GM18909 (cell line): ENCODE results near the gene C14orf93.
"Not testable (repeated sequence)": the region's sequence is repeated elsewhere in the genome, so short reads cannot be mapped to it uniquely, and the experiment has no call there.

Experiments used
- ATAC-seq: cut with Tn5 transposase; IDR thresholded peaks from one replicate; pipeline ENCODE4 v1.9.1; 2021; ENCODE audit warnings: mild to moderate bottlenecking; ENCODE audit not compliant: unreplicated experiment, poor library complexity

Gene C14orf93

DNA sequence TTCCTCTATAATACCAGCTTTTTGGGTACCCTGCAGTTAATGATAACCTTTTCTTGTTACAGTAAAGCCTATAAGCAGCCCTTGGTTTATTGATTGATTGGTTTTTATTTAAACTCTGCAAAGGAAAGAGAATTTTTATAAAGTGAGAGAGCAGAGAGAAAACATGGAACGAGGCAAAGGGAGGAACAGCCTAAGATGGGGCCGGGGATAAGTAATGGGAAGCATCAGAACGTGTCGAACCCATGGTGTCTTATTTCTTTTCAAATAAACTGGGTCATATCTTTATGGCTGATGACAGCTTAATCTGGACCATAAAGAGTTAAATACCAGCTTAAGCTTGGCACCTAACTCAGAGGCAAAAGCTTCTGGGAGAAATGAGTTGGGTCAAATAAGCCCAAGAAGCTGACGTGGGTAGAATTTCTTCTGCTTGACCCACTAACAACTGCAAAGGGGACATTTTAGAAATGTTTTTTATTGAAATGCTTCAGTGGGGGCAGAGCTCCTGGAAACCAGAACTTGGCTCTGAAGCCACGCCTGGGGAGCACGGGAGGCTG, 12.0 kb upstream of the C14orf93 start:
- no peak for ATAC-seq

DNA sequence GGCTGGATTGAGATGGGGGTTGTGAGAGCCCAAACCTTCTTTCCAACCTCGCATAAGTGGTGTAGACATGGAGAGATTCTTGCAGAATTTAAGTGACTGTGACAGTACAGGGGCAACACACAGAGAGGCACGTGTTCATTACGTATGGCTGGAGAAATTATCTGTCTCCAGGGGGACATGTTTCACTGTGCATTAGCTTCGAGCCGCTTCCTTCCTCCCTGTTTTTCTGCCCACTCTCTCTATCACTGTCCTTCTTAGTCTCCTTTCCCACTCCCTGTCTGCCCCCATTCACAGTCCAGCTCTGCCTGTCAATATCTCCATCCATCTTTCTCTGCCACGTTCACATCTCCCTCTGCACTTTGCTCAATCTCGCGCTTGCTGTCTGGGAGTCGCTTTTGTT, 11.5 kb upstream of the C14orf93 start:
- ATAC-seq, result no peak

DNA sequence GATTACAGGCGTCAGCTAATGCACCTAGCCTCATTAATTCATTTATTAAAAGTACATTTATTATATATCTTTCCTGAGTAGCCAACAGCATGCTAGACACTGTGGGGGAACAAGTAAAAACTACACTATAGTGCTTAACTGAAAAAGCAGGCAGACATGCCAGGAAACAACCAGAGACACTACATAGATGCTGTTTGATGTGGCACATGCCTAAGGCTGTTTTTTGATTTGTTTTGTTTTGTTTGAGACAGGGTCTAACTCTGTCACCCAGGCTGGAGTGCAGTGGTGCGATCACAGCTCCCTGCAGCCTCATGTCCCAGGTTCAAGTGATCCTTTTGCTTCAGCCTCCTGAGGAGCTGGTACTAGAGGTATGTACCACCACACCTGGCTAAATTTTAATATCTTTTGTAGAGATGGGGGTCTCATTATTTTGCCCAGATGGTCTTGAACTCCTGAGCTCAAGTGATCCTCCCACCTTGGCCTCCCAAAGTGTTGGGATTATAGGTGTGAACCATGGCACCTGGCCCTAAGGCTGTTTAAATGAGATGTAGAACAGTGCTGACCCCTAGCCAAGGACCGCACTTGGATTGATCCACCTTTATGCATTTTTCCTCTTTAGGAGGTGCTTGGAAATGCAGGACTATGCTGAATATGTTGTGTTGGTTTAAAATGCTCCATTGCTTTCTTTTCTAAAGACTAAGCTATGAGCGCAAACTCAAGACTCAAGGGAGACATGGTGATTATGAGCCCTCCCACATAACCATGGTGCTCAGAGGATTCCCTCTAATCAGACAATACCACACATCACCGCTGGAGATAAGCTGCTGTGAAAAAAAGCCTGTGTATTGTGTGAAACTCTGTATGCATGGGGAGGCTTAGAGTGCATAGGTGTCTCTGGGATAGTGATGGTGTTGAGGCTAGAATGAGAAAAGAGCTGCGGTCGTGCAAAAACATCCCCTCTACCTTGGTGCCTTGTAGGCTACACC, 10.5 kb upstream of the C14orf93 start:
- no peak for ATAC-seq

DNA sequence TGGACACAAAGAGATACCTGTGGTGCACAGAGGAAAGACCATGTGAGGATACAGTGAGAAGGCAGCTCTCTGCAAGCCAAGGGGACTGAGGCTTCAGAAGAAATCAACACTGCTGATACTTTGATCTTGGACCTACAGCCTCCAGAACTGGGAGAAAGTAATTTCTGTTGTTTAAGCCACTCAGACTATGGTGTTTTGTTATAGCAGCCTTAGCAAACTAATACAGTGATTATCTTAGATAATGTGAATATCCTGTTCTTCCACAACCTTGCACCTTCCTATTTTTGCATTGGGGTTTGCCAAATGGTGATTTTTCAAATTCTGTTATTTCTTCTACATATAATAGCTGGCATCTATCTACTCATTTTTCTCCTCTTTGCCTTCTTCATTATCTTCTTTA, 8.2 kb upstream of the C14orf93 start:
- ATAC-seq, result no peak

DNA sequence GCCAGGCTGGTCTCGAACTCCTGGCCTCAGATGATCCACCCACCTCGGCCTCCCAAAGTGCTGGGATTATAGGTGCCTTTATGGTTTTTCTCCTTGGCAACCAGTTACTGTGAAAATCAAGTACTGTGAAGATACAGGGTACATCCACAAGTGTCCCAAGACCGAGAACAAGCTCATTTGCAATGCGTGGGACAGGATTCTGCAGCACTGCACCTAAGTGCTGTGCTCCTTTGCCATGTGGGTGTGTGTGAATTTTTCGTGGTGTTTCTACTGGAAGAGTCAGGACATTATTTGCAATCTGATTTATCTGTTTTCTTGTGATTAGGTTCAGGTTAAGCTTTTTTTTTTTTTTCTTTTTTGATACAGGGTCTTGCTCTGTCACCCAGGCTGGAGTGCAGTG, 7.1 kb upstream of the C14orf93 start:
- ATAC-seq, result no peak

DNA sequence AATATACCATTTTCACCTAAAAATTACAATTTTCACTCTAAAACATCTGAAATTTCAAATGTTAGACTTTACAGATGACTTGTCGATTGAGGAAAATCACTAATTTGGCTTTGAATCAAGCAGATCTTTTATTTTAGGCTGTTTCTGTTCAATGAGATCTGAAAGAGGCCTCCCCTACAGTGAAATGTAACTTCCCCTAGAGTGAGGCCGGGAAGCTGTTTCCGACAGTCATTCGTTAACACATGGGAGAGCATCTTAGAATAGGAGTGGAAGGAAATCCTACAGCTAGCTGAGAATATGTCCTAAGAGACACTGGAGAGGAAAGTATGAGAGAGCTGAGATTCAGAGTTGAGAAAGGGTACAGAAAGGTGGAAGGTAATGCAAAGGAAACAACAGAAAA, 5.7 kb upstream of the C14orf93 start:
- no peak for ATAC-seq

DNA sequence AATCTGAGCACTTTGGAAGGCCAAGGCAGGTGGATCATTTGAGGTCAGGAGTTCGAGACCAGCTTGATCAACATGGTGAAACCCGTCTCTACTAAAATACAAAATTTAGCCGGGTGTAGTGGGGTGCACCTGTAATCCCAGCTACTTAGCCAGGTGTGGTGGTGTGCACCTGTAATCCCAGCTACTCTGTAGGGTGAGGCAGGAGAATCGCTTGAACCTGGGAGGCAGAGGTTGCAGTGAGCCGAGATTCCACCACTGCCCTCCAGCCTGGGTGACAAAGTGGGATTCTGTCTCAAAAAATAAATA, 3.8 kb upstream of the C14orf93 start:
- ATAC-seq, result not testable (repeated sequence)

DNA sequence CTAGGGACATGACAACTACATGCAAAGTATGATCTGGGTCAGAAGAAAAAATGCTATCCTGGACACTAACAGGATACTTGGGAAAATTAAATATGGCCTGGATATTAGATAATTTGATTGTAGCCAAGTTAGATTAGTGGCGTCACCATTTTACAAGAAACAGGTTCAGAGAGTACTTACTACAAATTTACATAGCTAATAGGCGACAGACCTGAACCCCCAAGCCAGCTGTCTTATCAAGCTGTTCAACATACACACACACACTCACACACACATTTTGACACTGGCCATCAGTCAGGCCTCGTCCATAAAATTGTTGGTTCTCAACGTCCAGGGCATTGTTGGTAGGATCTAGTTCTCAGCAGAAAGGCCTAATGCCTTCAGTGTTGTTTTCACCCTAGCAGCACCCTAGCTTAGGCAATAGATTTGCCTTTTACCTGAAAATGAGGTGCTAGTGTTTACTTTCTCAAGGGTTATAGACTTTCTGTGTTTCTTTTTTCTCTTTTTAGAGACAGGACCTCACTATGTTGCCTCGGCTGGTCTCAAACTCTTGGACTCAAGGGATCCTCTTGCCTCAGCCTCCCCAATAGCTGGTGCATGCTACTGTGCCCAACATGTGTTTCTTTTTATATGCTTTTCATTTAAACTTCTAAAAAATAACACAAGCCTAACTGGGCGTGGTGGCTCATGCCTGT, 3.3 kb upstream of the C14orf93 start:
- ATAC-seq, result no peak

DNA sequence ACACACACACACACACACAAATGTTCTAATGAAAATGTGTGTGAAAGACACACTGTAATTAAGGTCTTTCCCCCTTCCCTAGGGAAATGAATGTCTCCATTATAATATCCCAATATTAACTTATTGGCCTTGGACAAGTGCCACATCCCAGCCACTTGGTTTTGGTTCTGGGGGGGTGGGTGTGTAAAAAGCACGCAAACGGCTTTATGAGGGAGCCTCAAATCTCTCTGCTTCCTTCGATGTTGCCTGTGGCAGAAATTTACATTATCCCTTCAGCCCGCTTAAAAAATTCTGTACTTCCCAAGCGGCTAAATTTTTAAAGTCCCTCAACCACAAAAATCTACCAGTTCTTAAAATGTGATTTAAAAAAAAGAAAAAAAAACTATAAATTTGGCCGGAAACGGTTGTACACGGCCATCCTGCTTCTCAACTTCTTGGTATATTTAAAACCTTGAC, 432 bp downstream of the C14orf93 start:
- ATAC-seq, result no peak

DNA sequence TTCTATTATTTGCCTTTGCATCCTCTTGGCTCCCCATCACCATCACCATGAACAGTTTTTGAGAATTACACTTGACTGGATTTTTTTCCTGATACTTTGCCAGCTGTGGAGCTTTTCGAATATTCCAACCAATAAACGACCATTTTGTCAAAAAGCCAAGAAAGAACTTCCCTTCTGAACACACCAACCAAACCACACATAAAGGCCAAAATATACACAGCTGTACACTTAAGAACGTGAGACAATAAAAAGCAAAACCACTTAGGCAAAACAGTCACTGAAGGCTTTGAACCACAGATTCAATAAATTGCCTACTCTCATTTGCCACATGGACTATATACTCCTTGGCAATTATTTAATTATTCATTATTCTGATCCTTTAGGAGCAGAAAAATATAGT, 1.1 kb downstream of the C14orf93 start:
- ATAC-seq, result no peak

DNA sequence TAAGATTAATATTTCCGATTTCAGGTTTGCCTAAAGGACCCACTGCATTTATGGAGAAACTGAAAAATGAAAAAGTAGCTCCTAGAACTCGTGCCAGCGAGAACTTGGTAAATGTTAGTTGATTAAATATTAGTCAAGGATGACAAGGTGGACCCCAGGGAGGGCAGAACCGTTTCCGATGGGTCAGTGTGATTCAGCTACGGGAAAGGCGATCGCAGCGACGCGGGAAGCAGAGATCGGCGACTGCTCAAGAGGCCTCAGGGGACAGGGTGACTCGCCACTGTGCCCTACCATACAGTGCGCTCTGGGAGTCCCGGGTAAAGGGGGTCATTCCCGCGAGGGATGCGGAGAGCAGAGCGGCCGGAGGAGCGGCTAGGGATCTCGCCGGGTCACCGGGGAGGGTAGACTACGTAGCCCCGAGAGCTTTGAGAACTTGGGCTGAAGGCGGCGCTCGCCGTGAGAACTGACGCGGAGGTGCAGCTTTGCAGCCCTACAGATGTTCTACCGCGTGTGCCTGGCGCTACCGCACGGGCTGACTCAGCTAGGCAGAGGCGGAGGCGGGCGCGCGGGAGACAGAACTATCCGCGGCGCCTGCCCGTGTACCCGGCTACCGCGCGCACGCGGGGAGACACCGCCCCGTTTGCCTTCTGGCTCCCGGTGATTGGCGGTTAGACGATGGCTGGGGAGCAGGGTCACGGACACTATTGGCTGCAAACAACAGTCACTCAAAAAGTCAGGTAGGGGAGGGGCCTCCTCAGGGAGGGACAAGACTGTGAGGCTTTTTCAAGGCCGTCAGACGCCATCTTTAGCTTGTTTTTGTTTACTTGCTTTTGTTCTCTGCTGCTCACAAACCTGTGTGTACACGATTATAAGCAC, 3.2 kb downstream of the C14orf93 start:
- peak; percentile 96 for ATAC-seq

DNA sequence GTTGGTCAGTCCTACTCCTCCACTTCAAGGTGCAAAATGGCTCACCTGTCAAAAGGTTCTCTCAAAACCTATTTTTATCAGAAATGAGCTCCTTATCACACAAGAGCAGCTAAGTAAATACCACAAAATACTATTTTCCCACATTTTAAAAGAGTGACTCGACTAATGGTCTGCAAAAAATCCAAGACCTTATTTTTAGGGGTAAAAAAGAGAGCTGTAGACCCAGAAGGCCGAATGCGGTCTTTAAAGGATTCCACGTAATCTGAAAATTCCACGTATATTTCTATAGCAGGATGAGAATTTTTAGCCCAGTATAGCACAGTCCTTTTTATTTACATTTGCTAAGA, 3.8 kb downstream of the C14orf93 start:
- no peak for ATAC-seq

DNA sequence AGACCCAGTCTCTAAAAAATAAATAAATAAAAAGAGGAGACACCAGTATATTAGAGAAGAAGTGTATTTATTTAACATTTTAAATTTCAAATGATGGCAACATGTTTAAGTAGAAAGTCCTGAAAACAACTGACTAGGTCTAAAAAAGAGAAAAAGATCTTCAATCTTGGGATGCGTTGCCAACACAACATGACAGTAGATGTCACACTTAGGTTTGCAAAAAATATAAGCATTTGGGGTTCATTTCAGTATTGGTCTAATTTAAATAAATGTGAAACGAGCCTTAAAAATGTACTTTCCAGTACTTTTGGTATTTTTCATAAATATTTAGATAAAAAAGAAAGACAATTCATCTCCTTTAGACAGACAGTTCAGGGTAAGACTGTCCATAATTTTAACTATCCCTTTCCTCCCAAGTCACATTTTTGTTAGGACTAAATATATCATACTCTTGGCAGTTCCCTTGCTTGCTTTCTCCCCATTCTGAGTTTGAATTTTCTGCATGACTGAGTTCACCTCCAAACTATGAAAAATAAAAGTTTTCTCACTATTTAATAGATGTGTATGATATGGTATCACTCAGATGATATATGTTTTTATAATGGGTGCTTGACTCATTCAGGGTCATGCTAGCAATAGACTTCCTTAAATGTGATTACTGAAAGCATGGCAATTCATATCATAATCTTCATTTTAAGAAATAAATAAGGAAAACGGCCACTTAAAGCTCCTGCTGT, 4.3 kb downstream of the C14orf93 start:
- no peak for ATAC-seq

DNA sequence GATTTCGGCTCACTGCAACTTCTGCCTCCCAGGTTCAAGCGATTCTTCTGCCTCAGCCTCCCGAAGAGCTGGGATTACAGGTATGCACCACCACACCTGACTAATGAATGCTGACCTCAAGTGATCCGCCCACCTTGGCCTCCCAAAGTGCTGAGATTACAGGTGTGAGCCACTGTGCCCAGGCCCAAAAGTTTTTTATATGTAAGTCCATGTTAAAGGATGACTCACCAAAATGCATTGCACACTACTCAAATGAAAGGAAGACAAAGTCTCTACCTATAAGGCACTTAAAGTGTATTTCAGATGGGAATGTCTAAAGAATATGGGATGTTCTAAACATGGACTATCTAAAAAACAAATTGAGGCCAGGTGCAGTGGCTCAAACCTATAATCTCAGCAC, 5.7 kb downstream of the C14orf93 start:
- not testable (repeated sequence) for ATAC-seq

DNA sequence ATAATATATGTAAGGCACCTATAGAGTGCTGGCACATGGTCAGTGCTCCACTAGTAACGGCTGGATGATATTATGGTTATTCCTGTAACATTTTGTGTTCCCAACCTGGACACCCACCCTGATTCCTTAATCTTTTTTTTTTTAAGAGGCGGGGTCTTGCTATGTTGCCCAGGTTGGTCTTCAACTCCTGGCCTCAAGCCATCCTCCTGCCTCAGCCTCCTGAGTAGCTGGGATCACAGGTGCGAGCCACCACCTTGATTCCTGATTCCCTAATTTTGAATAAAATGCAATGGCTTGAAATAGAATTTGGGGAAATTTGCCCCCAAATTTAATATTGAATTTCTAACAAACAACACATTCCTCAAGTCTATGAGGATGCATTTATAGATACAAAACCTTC, 7.4 kb downstream of the C14orf93 start:
- no peak for ATAC-seq

DNA sequence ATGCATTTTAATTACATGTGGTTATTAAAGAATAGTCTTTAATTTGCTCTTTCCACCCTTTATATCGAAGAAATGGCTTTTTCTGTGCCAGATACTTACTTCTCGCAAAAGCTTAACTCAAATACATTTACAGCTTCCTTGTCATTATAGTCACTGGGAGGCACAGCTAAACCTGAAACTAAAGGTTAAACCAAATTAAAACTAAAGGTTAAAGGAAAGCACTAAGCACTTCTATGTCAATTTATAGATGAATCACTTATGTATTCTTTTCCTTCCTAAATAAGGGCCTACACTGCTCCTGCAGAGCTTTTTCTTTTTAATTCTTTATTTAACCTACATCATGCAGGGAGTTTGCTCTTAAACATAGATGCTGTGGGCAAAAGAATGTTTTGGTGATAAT, 9.1 kb downstream of the C14orf93 start:
- no peak for ATAC-seq

DNA sequence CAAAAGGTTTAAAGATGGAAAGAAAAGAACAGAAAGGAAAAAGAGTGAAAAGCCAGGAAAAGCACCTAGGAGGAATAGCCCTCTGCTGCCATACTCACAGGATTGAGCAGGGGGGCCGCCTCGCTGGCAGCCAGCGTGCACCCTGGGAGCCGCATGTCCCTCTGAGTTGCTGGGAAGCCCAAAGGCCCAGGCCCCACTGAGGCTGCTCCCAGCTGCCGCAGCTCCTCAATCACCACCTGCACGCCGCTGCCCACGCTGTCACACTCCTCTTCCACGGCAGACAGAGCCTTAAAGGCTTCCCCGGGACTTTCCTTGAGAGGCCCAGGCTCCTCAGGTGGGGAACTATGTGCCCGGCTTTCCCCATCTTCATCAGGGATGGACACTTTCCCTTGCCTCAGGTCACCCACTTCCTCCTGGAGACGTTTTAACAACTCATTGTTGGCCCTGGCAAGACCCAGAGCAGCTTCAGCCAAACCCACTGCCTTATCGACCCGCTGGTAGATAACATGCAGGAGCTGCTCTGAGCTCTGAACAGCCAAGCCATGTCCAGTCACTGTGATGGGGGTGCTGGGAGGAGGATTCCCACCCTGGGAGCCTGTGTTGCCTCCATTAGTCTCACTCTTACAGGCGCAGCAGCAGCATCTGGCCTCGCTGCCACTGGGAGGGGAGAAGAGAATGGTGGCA, 11.5 kb downstream of the C14orf93 start:
- ATAC-seq, result no peak

DNA sequence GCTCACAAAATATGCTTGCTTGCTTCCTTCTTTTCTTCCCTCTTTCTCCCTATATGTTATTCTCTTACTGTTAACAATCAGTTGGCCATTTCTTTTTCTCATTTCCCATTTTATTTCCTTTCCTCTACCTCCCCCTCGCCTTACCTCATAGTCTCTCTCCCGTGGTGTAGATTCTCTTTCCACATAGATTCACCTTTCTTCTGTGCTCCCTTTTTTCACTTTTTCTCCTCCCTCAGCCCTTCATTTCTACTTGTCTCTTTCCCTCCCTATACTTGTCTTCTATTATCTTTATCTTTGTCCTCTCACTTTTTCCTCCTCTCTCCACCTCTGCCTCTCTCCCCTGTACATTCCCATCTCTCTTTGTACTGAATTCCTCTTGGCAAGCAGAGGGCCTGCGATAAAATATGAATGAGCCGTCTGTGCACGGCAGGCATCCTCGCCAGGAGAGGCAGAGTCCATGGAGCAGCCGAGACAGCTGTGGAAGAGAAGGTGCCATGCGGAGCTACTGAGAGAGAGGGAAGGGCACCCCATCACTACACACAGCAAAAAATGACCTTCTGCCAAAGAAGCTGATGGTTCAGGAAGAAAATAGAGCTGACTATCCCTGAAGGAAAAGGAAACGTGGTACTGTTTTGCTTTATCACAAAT, 12.1 kb downstream of the C14orf93 start:
- no peak for ATAC-seq
